CD14-positive monocyte (primary cell): ENCODE results near the gene NLGN1. TPM values are rescaled to one million over a fixed set of nuclear protein-coding genes. Genes with fewer than 3 reads are reported as not detected.

ENCODE experiments used
- DNase-seq, 3 donors: peaks; one replicate each; pipeline ENCODE4 v3.0.0-alpha.2; 2011 to 2022
- H2AFZ ChIP-seq: 2 replicates; pipeline ENCODE4 v1.6.0; 2012; ENCODE audit warnings: mild to moderate bottlenecking, low read depth, low read length, inconsistent platforms; ENCODE audit not compliant: insufficient read depth, poor library complexity, severe bottlenecking
- H3K27ac ChIP-seq, 2 donors: 1 replicate in 1 of 2; 2 replicates in 1 of 2; pipeline ENCODE4 v1.5.1; 2012 to 2013; ENCODE audit warnings: low read length in 2 of 2, control low read depth in 1 of 2, inconsistent platforms in 1 of 2, low read depth in 1 of 2, mild to moderate bottlenecking in 1 of 2
- H3K27me3 ChIP-seq, 2 donors: one replicate each; pipeline versions ENCODE4 v1.6.0 to v1.6.1; 2011 to 2013; ENCODE audit warnings: low read length in 2 of 2; ENCODE audit not compliant: control insufficient read depth in 2 of 2, insufficient read depth in 2 of 2
- H3K36me3 ChIP-seq, 2 donors: replicated peaks in 1 of 2; 1 replicate in 1 of 2; 2 replicates in 1 of 2; pipeline versions ENCODE4 v1.5.1 to v1.6.1; 2012 to 2013; ENCODE audit warnings: low read length in 2 of 2, control low read depth in 1 of 2, inconsistent platforms in 1 of 2, mild to moderate bottlenecking in 1 of 2; ENCODE audit not compliant: insufficient read depth in 2 of 2, control insufficient read depth in 1 of 2
- H3K4me1 ChIP-seq, 2 donors: 1 replicate in 1 of 2; 2 replicates in 1 of 2; pipeline versions ENCODE4 v1.5.1 to v1.6.1; 2012 to 2013; ENCODE audit warnings: low read length in 2 of 2, control low read depth in 1 of 2, inconsistent platforms in 1 of 2, mild to moderate bottlenecking in 1 of 2, moderate library complexity in 1 of 2; ENCODE audit not compliant: insufficient read depth in 2 of 2, control insufficient read depth in 1 of 2
- H3K4me2 ChIP-seq: replicated peaks from 2 replicates; pipeline ENCODE3; 2012; ENCODE audit warnings: low read length, moderate library complexity, mild to moderate bottlenecking; ENCODE audit not compliant: poor library complexity, severe bottlenecking; ENCODE audit errors: extremely low read depth
- H3K4me3 ChIP-seq, 3 experiments: fragments of 200-600 bp in 1 of 3; sonication (generic) in 1 of 3; replicated peaks in 1 of 3; 1 replicate in 2 of 3; 2 replicates in 1 of 3; pipeline ENCODE4 v1.5.1; 2011 to 2013; ENCODE audit warnings: low read length in 3 of 3, mild to moderate bottlenecking in 3 of 3, control low read depth in 2 of 3, low read depth in 2 of 3, inconsistent platforms in 1 of 3, moderate library complexity in 1 of 3
- H3K79me2 ChIP-seq: 2 replicates; pipeline ENCODE4 v1.6.0; 2012; ENCODE audit warnings: mild to moderate bottlenecking, control low read depth, inconsistent platforms, low read length, moderate library complexity; ENCODE audit not compliant: insufficient read depth
- H3K9ac ChIP-seq: 2 replicates; pipeline ENCODE4 v1.6.0; 2017; ENCODE audit warnings: low read length, mild to moderate bottlenecking; ENCODE audit not compliant: insufficient read depth, poor library complexity, severe bottlenecking
- H3K9me3 ChIP-seq, 2 donors: replicated peaks in 1 of 2; 1 replicate in 1 of 2; 2 replicates in 1 of 2; pipeline versions ENCODE4 v1.5.1 to v1.6.1; 2012 to 2013; ENCODE audit warnings: low read length in 2 of 2, control low read depth in 1 of 2; ENCODE audit not compliant: control insufficient read depth in 1 of 2, insufficient read depth in 1 of 2
- H4K20me1 ChIP-seq: 2 replicates; pipeline ENCODE4 v1.6.0; 2012; ENCODE audit warnings: mild to moderate bottlenecking, low read length, control low read depth, moderate library complexity; ENCODE audit not compliant: insufficient read depth
- H3K27ac Mint-ChIP-seq, 7 donors: one replicate each; pipeline ENCODE4 v1.8.0; 2020; ENCODE audit warnings: mild to moderate bottlenecking in 7 of 7, mixed read lengths in 7 of 7, moderate library complexity in 6 of 7, inconsistent platforms in 2 of 7
- H3K27me3 Mint-ChIP-seq, 3 donors: one replicate each; pipeline ENCODE4 v1.8.0; 2021 to 2022; ENCODE audit warnings: low read depth in 3 of 3, mild to moderate bottlenecking in 3 of 3, mixed read lengths in 3 of 3, moderate library complexity in 3 of 3, inconsistent platforms in 1 of 3
- H3K36me3 Mint-ChIP-seq, 2 donors: one replicate each; pipeline ENCODE4 v1.8.0; 2020; ENCODE audit warnings: mixed read lengths in 2 of 2, inconsistent platforms in 1 of 2, mild to moderate bottlenecking in 1 of 2
- H3K4me1 Mint-ChIP-seq: one replicate; pipeline ENCODE4 v1.8.0; 2020; ENCODE audit warnings: mild to moderate bottlenecking, mixed read lengths
- H3K4me3 Mint-ChIP-seq, 2 donors: one replicate each; pipeline ENCODE4 v1.8.0; 2020; ENCODE audit warnings: mild to moderate bottlenecking in 2 of 2, mixed read lengths in 2 of 2, moderate library complexity in 1 of 2
- H3K9me3 Mint-ChIP-seq, 7 donors: one replicate each; pipeline ENCODE4 v1.8.0; 2020 to 2022; ENCODE audit warnings: mixed read lengths in 7 of 7, mild to moderate bottlenecking in 6 of 7, moderate library complexity in 6 of 7, inconsistent platforms in 2 of 7
- WGBS: methylation state at CpG from one replicate; pipeline ENCODE4 v1.1.5; 2013; ENCODE audit warnings: missing lambda C conversion rate; ENCODE audit not compliant: insufficient coverage; 5-methylcytosine and 5-hydroxymethylcytosine counted together
- intact Hi-C, 2 donors: fragments of 100-400 bp; cut with micrococcal nuclease; formaldehyde crosslinking; loops; one replicate each; pipeline versions ENCODE4 v1.15.0 to v1.15.1; 2023
- polyA plus RNA-seq, 3 donors: library from polyadenylated mRNA; depleted of rRNA in 1 of 3; unstranded in 2 of 3; stranded (reverse) in 1 of 3; fragments of 300-500 nt in 2 of 3; fragments of >200 nt in 1 of 3; fragmentation: Illumina TruSeq in 2 of 3; gene quantifications; 1 replicate in 2 of 3; 2 replicates in 1 of 3; pipeline ENCODE4 v1.2.3, GENCODE V29; 2012 to 2021
- TF ChIP-seq, protein P1 (sequence below): fragments of 200-600 bp; IDR thresholded peaks from one replicate; pipeline ENCODE4 v1.8.0; 2022; ENCODE audit warnings: antibody characterized with exemption, mild to moderate bottlenecking

The NLGN1 gene
- polyA plus RNA-seq, 3 donors, result not detected

DNA sequence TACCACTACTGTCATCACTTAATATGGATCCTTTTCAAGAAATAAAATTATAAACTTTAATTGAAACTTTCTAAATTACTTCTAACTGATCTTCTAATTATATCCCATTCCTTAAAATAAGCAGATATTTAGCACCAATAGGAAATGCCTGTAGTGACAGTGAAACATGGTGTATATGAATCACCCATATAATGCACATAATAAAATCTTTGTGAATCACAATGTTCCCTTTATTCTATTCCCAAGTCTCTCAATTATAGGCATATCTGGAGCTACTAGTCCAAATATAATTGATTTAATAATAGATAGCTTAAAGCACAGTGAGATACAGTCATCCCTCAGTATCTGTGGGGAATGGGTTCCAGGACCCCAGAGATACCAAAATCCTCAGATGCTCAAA lies 490.3 kb downstream of the NLGN1 start:
- H3K36me3 ChIP-seq, result no peaks in the 10 kb centered on the region
- no peaks in the 10 kb centered on the region for H3K79me2 ChIP-seq
- H3K36me3 Mint-ChIP-seq, result no peaks in the 10 kb centered on the region
- no peaks in the 10 kb centered on the region for H3K27me3 ChIP-seq
- H3K4me3 ChIP-seq, result no peak overlapping the region
- H3K4me3 Mint-ChIP-seq, result no peak overlapping the region
- no peaks in the 10 kb centered on the region for H3K27me3 Mint-ChIP-seq
- intact Hi-C loops, result no loop called here
- no peak overlapping the region for H3K27ac ChIP-seq
- no peaks in the 10 kb centered on the region for H4K20me1 ChIP-seq
- H3K27ac Mint-ChIP-seq, result no peak overlapping the region
- DNase-seq, result no peak
- TF ChIP-seq, protein P1, sequence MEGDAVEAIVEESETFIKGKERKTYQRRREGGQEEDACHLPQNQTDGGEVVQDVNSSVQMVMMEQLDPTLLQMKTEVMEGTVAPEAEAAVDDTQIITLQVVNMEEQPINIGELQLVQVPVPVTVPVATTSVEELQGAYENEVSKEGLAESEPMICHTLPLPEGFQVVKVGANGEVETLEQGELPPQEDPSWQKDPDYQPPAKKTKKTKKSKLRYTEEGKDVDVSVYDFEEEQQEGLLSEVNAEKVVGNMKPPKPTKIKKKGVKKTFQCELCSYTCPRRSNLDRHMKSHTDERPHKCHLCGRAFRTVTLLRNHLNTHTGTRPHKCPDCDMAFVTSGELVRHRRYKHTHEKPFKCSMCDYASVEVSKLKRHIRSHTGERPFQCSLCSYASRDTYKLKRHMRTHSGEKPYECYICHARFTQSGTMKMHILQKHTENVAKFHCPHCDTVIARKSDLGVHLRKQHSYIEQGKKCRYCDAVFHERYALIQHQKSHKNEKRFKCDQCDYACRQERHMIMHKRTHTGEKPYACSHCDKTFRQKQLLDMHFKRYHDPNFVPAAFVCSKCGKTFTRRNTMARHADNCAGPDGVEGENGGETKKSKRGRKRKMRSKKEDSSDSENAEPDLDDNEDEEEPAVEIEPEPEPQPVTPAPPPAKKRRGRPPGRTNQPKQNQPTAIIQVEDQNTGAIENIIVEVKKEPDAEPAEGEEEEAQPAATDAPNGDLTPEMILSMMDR, result no peak
- peaks cover 0 to 2% (median 0%) of the 10 kb centered on the region in 7 donors for H3K9me3 Mint-ChIP-seq
- peaks cover 2% of the 10 kb centered on the region for H3K4me1 Mint-ChIP-seq
- no peaks in the 10 kb centered on the region for H3K9me3 ChIP-seq
- no peak overlapping the region for H3K4me2 ChIP-seq
- H3K9ac ChIP-seq, result no peak overlapping the region
- H3K4me1 ChIP-seq, result no peaks in the 10 kb centered on the region
- no peak overlapping the region for H2AFZ ChIP-seq

DNA sequence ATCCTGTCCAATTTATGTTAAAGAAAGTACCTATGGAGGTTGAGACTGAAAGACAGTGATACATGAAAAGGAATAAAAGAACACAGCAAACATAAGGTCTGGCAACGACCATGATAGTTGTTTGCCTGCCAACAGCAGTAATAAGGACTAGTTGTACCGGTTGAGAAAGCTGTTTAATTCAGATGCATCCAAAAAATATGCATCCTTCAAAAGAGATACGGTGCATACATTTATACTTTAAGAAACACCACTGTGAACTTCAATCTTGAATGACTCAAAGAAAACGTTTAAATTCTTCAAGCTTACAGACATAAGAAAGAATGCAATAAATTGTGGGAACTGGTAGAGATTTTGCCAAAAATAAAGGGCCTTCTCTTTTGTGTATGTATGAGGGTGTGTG lies 492.1 kb downstream of the NLGN1 start:
- Mint-ChIP-seq H3K4me1 (peaks cover 2% of the 10 kb centered on the region), H3K27me3 (no peaks in the 10 kb centered on the region), H3K27ac (no peak overlapping the region), H3K36me3 (no peaks in the 10 kb centered on the region), H3K9me3 (peaks cover 0 to 1% (median 0%) of the 10 kb centered on the region in 7 donors), H3K4me3 (no peak overlapping the region)
- Histone ChIP-seq H3K4me2 (no peak overlapping the region), H3K27ac (no peak overlapping the region), H4K20me1 (no peaks in the 10 kb centered on the region), H3K9ac (no peak overlapping the region), H3K9me3 (no peaks in the 10 kb centered on the region), H2AFZ (no peak overlapping the region), H3K79me2 (no peaks in the 10 kb centered on the region), H3K4me3 (no peak overlapping the region), H3K27me3 (no peaks in the 10 kb centered on the region), H3K36me3 (no peaks in the 10 kb centered on the region), H3K4me1 (no peaks in the 10 kb centered on the region)
- WGBS, result 73% methylated on average over 2 of the region's 4 CpGs
- TF ChIP-seq, protein P1, result no peak
- DNase-seq, result no peak
- intact Hi-C loops, result no loop called here
